HPDE6-E6E7 (cell line): Measurements from ENCODE around the gene SPOCK1.

ENCODE experiments used
- DNase-seq: peaks from one replicate; pipeline ENCODE4 v3.0.0; 2011; ENCODE audit warnings: missing footprints; ENCODE audit errors: extremely low spot score

SPOCK1 gene

DNA sequence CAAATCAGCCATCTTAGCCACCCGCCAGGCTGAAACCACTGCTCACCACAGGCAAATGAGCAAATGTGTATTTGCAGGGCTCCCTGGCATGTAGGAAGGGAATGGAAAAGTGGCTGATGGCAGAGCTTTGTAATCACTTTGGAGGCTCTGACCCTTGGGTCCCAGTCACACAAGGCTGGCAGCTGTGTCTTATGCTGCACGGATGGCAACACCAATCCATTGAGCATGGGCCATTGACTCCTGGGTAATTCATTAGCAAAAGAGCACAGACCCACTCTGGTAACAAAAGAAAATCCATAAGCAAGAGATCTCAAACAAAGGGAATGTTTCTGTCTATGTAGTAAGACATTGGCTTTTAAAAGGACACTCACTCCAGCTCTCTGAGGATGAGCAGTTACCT, 57.6 kb downstream of the SPOCK1 start:
- no peak for DNase-seq

DNA sequence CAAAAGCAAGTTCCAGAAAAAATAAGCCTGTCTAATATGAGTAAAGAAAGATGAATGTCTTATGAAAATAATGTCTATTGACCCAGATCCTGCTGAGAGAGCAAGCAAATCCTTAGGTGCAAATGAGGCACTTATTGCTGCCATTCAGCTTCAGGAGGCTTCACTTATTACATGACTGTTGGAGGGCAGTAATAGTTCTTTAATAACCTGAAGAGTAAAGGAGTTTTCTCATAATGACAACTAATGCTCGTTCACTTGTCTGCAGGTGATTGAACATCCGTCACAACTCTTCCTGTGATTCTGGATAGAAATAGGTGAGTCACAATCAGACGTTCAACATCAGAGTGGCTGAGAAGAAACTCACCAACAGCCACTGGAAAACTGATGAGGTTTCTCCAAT, 58.3 kb downstream of the SPOCK1 start:
- no peak for DNase-seq

DNA sequence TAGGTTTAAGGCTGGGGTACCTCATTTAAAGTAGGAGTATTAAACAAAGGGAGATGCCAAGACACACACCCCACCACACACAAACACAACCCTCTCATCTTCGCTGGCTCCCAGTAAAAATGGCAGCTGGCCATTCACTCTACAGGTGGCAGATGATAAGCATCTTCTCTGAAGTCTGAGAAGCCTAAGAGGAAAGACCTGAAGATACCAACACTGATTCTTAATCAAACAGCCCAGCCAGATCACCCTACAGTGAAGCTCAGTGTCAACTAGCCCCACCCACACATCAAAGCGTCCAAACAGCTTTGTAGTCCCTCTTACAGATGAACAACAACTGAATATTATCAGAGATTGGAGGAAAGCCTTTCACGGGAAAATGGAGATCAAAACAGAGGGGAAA, 59.5 kb downstream of the SPOCK1 start:
- no peak for DNase-seq

DNA sequence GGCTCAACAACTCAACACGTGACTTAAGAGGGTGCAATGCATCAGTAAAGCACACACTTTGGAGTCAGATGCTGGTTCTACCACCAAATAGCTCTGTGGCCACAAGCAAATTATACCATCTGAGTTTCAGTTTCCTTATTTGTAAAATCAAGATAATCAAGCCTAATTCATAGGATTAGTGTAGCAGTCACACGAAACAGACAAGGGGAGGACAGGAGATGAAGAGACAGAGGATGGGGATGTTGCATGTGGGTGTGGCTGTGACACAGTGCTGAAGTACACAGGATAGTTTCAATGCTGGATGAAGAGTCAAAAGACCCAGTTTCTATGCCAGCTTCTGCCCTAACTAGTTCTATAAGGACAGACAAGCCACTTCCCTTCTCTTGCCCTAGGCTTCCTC, 60.2 kb downstream of the SPOCK1 start:
- no peak for DNase-seq

DNA sequence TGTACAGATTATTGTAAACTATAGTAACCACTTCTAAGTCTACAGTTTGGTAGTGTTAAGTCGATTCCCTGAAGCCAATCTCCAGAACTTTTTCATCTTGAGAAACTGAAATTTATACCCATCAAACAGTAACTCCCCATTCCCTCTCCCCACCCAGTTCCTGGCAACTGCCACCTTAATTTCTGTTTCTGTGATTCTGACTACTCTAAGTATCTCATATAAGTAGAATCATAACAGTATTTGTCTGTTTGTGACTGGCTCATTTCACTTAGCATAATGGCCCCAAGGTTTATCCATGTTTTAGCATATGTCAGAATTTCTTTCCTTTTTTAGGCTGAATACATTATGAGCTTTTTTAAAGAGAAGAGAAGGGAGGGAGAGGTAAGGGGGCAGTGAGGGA, 61.4 kb downstream of the SPOCK1 start:
- no peak for DNase-seq

DNA sequence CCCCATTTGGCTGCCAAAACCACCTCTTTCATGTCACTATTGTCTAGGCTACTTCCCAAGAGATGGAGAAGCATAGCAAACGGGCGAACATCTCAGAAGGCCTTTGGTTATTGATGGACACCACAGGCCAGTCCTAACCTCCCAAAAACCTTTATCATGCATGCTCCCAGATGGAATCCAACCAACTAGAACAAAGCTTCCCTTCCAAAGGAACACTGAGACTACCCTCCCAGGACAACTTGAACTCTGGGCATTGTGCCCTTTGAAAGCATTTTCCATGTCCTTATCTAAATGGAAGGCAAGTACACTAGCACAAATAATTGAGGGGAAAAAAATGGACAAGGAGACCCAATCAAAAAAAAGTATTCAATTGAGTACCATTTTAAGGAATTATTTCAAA, 65.6 kb downstream of the SPOCK1 start:
- no peak for DNase-seq

DNA sequence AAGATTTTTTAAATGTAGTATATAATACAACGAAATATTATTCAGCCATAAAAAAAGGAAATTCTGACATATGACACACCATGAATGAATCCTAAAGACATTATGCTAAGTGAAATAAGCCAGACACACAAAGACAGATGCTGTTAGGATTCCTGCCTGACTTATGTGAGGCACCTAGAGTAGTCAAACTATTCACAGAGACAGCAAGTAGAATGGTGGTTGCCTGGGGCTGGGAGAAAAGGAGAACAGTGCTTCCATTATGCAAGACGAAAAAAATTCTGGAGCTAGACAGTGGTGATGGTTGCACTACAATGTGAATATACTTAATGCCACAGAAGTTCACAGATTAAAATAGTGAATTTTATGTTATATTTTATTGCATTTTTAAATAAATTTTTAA, 66.8 kb downstream of the SPOCK1 start:
- no peak for DNase-seq

DNA sequence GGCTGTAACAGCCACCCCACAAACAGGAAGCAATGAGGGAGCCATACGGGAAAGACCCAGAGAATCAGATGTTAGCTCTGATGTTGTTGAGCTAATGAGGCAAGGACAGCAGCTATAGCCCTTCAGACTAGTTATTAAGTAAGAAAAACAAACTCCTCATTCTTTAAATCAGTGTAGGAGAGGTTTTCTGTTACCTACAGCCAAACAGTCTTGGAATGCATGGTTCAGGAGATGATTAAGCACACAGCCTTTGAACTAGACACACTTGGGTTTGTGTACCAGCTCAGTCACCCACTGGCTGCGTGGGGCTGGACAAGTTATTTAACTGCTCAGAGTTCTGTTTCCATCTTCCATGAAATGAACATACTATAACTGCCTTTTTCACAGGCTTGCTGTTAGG, 68.1 kb downstream of the SPOCK1 start:
- no peak for DNase-seq

DNA sequence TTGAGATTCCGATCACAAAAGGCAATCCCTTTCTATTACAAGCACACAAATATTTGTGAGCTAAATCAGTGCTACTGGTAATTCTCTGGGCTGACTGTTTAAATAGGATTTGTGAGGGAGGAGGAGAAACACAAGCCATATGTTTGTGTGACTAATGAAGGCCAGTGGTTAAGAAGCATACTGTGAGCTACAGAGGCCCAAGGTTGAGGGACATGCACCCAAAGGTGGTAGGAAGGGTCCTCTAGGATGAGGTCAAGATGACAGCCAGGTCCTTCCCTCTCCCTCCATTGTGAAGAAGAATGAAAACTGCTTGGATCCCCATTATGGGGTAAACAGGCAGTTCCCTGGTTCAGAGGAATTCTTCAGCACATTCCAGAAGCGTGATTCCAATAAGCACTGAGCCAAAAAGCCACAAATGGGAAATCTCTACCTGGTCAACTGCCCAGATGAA, 83.9 kb downstream of the SPOCK1 start:
- DNase-seq, result no peak

DNA sequence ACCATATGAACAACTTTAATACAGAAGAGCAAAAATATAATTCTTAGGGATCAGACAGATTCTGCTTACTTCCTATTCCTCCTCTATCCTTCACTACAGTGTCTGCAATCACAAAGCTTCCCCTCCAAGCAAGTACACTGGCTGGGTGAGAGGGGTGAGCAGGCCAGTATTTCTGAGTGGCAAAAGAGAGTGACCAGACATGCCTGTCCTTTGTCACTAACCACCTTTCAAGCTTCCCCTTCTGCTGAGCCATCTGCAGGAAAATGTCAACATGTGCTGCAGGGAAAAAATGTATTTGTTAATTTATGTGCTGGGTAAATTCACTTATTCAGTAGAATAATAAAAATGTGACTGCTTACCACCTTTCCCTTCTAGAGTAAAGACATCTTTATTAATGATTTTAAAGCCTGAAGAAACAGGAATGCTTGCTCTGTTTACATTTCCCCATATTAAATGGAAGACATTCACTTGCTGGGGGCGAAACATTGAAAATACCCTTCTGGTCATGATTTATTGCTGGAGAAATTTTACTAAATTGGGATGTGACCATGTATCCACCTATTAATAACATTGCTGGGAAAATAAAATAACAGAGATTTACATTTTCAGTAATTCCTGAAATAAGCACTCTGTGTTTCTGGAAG, 84.9 kb downstream of the SPOCK1 start:
- DNase-seq, result no peak

DNA sequence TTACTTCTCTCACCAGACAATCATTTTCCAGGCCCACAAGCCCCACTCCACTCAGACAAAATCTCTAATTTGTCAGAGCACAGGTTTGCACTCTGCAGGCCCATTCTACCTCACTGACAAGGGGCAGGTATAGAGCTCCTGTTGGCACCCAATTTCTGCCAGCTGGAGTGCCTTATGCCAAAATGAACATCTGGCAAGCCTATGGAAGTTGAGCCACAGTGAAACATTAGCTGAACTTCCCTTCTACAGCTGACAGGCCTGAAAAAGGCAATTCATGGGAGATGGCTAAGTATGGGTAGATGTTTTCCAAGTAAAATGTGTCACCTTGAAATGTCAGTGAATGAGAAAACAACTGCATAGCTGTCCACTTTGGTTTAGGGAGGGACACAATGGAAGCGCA, 87.0 kb downstream of the SPOCK1 start:
- no peak for DNase-seq

DNA sequence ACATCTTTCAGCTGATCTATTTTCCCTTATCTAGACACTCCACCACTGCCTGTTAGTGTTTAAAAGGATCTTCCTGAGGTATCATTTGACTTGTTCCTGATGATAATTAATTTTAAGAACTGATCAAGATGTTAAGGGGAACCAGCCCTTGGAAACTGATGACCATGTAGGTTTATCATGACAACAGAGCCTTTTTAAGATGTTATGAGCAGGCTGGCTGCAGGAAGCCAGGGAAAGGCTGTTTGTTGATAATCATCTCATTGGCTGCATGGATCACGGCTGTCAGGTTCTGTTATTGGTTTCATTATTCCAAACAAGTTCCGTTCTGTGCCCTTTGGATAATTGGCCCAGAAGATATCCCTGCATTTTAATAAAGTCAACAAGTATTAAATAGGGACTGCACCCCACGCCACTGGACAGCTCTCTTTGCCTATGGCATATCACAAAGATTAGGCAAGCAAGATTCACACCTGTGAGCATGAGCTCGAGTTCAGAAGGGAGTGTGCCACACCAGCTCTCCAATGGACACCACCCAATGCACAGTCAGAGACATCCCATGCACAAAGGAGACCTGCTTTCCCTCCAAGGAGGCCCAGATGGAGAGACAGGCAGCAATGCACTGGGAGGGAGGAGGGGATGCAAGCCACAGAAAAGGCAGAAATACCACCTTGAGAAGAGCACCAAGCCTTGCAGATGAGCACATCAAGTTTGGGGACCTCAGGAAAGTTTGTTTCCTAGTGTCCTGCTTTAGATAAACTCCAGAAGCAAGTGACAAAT, 88.7 kb downstream of the SPOCK1 start:
- DNase-seq, result no peak

DNA sequence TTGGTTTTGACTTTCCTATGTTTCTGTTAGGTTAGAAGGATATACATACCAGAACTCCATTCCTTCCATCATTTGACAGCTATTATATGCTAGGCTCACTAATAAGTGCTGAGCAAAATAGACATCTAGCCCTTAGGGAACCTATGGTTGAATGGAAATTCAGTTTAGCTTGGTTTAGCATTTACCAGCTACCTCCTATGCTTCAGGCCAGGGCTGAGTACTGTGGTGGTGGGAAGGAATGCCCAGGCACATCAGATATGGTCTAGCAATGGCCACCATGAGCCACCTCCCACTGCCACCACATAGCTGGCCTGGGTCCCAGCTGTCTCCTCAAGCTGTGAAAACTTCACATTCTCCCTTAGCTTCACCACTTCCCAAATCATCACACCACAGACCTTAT, 89.4 kb downstream of the SPOCK1 start:
- no peak for DNase-seq

DNA sequence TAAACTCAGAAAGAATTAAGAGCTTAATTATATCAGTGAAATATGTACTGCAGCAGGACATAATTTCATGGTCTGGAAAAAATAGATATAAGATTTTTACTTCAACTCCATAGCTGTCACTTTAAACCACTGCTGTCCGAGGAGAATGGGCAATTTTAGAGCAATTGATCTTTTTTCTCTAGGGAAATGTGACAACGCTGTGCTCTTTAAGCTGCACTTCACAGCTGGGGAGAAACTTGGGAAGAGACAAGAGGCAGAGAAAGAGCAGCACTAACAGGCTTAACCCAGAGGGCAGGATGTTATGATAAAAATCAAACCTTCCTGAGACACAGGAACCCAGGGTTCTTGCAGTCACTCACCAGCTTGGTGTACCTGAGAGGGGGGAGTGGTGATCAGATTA, 92.0 kb downstream of the SPOCK1 start:
- no peak for DNase-seq

DNA sequence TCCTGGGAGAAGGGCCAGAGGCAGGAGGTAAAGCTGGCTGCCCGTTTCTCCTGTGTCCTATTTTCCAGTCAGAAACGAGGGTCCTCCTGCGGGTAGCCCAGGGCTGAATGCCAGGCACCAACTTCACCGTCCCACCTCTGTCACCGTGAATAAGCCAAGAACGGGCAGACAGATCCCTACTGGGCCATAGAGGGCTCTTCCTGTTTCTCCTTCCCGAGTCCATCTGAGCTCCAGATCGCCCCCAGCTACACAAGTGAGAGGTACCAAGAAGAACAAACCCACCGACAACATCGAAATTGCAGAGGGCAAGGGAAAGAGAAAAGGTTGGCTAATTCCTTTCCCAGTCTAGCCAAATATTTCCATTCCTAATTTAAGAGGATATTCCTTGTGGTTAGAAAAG, 93.7 kb downstream of the SPOCK1 start:
- DNase-seq, result no peak

DNA sequence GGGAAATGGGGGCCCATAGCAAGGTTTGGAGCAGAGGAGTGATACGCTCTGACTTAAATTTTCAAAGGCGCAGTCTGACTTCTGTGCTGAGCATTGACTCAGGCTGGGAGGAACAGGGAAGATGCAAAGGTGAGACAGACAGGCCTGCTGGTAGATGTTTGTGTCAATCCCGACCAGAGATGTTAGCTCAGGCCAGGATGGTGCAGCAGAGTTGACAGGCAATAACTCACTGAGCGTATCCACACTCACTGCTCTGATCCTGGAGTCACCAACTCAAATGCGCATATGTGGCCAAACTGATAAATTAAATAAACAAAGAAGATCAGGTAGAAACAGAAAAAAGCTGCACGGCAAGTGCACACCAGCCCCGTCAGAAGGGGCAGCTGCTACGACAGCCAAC, 95.3 kb downstream of the SPOCK1 start:
- DNase-seq, result no peak

DNA sequence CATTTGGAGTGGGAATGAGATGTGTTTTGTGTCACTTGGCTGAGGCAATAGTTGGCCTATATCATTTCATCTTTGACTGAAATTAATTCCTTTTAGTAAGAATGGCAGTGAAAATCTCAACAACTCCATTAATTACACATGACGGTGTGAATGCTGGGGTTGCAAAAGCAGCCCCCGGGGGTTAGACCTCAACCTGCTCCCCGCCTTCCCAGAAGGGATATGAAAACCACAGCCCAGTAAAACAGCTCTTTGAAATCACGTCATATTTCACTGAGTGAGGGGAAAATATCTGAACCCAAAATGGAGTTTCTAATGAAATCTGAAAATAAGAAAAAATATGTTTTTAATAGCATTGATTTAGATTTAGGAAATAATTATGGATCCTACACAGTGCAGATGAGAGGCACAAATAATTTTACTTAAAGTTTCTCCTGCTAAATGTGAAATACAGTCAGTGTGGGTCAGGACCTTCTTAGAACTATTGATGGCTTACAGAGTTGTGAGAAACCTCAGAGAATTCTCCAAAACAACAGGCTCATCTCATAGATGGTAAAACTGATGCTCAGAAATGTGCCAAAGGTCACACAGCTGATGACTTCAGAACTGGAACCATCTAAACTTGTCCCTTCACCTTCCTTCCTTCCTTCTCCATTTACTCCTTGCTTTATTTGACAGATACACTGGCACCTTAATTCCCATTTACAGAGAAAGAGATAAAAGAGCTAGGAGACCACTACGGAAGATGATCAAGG, 96.5 kb downstream of the SPOCK1 start:
- no peak for DNase-seq

DNA sequence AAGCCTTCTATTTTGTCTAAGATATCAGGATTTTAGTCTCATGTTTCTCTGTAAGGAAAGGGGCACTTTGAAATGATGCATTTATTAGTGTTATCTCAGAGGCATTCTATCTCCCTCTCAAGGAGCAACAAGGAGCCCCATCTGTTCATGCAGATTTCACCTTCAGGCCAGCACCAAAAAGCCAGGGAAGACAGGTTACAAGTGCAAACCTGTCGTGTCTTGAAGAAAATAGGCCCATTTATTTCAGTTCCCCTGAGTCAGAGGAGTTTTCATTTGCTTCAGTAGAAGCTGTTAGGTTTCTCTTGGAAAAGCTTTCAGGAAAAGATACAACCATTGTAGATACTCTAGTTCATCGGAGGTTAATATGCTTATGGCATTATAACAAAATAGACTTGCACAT, 97.2 kb downstream of the SPOCK1 start:
- DNase-seq, result no peak

DNA sequence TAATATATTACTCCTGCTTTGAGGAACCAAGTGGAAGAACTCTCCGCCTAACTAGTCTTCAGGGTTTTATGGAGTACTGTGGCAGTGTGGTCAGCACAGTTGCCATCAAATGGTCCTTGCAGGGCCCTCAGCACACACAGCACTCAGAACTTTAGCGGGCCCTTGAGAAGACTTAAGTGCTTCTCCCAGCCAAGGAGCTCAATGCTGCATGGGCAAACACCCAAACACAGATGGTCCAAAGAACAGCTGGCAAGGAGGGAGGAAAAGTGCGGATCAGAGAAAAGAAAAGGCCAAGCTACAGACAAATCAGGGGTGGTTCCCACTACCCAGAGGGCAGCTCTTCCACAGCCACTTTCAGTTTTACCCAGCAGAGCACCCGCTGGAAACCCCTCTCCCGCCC, 98.6 kb downstream of the SPOCK1 start:
- no peak for DNase-seq

DNA sequence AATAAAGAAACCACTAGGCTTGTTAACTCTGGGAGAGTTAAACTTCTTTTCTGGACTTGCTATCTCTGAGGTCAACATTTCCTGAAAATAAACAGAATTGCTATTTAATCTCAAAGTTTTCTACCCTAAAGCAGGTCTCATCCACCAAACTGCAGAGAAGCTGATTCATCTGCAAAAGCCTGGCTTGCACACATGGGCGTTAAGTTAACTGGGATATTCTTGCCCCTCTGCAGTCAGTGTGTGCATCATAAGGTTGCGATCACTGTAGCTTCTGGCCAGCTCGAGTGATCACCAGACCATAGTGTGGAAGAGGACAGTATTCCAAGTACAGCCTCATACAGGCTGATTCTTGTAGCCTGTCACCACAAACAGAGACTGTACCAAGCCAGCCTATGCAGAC, 99.2 kb downstream of the SPOCK1 start:
- DNase-seq, result no peak

DNA sequence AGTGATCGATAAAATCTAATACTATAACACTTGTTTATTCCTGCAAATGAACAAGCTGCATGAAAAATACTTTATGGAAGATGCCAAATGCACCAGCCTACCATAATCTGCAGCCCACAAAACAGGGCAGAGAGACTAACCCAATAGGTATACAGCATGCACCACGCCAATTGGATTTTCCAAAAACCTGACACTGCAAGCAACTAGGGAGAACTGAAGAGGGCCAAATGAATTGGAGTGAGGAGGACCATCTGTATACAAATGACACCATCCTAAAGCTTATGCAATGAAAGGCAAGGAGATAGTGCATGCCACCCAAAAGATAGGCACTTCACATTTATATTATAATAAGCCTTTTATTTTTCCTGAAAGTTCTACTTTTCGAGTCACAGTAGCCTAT, 100.4 kb downstream of the SPOCK1 start:
- DNase-seq, result no peak

DNA sequence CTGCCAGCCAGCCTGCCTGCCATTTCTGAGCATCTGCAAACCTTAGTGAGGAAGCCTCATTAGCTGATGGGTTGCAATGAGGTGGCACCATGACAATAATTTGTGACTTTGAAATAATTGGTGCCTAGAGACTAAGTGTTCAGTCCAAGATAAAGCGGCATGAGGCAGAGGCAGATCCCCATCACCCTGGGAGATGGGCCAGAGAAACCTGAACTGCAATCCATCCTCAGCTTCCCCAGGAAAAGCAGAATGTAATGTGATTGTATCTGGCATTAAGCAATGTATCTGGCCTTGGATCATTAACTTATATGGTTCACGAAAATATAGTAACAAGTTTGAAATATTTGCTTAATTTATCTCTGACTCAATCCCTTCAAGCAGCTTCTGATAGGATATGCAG, 101.0 kb downstream of the SPOCK1 start:
- no peak for DNase-seq
